Measurements from ENCODE around the gene LASP1NB.

The LASP1NB gene

GRCh38 chr17:38925263-38925995, at the start of gene LASP1NB:
Gene LASP1NB, plus strand, starts transcription at chr17:38925614.
- DNase-seq: peak; percentile 61

DNA sequence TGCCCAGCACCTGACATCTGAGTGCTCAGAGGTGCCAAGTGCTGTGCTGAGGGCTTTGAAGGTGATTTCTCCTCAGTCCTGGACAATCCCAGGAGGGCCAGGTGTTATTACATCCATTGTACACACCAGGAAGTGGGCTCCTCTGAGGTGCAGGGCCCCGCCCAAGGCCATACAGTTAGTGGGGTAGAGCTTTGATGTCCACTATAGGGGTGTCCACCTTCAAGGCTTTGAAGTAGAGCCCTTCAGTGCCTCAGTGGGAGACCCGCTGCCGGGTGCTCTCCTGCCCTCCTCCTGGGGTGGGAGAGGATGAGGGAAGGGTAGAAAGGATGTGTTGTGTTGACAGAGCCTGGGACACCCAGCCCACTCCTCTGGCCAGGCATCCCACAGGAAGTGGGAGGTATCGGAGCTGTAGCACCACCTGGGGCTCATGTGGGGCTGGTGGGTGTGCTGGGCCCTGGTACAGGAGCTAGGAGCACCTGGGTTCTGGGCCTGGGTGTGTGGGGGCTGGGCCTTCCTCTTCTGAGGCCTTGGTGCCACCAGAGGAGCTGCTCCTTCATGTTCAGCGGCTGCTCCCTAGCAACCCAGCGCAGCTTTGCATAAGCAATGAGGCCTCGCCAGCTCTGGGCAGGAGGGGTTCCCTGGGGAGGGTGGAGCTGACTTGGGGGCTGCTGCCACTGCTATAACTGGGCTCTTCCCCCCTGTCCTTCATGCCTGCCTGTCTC, 48.1 kb upstream of the LASP1NB start:
- peak; percentile 41 for DNase-seq

GRCh38 chr17:38879878-38880665, 45.3 kb upstream of the LASP1NB start:
- DNase-seq: no peak

- DNase-seq: no peak
These were observed 43.7 kb upstream of the LASP1NB start for GRCh38 chr17:38881600-38882191.

- no peak for DNase-seq
These were observed 42.5 kb upstream of the LASP1NB start for GRCh38 chr17:38882870-38883269.

- no peak for DNase-seq
These were observed 41.6 kb upstream of the LASP1NB start for GRCh38 chr17:38883592-38884526.

- DNase-seq: no peak
These were observed 40.2 kb upstream of the LASP1NB start for GRCh38 chr17:38885044-38885727.

GRCh38 chr17:38885728-38886642, 39.4 kb upstream of the LASP1NB start:
- DNase-seq: no peak

DNA sequence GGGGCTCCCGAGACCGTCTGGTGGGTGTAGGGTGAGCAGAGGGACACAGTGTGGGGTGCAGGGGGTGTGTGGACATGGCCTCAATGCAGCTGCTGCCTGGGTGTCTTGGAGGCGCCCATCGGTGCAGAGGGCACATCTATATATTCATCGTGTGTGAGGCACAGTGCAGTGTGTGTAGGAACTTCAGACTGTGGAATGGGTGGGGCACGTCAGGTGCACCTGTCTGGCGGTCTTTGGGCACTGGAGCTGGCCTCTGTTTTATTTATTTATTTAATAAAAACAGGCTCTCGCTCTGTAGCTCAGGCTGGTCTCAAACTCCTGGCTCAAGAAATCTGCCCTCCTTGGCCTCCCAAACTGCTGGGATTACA, 38.8 kb upstream of the LASP1NB start:
- no peak for DNase-seq

- DNase-seq: no peak
These were observed 36.6 kb upstream of the LASP1NB start for GRCh38 chr17:38888842-38889241.

- no peak for DNase-seq
These were observed 35.5 kb upstream of the LASP1NB start for GRCh38 chr17:38889745-38890409.

DNA sequence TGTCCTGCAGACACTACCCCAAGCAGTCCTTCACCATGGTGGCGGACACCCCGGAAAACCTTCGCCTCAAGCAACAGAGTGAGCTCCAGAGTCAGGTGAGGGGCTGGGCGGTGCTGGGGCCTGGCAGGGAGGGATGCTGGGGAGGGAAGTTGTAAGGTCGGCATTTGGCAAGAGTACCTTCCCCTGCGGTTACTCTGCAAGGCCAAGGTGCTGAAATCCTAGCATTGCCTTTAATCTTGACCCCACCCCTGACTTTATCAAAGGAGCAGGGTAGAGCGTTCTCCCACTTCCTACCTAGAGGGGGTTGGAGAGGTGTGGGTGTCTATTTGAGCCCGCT, 35.0 kb upstream of the LASP1NB start:
- no peak for DNase-seq

DNA sequence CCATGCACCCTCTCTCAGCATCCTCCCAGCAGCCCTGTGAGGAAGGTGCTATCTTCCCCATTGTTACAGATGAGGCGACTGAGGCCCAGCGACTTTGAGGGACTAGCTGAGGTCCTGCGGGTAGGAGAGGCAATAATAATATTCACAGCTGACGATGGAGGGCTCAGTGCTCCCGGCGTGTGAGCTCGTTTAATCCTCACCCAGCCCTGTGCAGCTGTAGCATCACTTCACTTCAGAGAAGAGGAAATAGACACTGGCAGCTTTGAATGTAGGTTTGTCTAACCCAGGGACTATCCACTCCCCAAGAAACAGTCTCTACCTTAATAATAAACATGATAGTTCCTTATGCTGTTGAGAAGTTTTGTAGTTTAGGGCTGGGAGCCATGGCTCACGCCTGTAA, 34.0 kb upstream of the LASP1NB start:
- no peak for DNase-seq

- DNase-seq: no peak
These were observed 33.3 kb upstream of the LASP1NB start for GRCh38 chr17:38892083-38892482.

DNA sequence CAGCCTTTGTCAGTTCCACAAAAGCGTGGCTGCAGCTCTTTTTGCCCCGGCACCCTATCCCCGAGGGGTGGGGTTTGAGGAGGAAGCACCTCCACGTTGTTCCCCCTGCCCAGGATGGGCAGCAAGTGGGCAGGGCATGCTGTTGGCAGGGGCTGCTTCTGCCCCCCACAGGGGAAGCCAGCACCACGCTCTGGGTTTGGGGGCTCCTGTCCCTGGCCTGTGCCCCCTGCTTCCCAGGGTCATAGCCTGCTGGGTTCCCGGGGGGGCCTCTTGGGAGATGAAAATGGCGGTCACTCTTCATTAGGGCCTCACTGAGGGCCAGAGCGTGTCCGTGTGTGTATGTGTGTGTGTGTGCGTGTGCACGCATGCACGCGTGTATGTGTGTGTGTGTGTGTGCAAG, 32.8 kb upstream of the LASP1NB start:
- DNase-seq: no peak

GRCh38 chr17:38893113-38893512, 32.3 kb upstream of the LASP1NB start:
- DNase-seq: no peak

- DNase-seq: peak; percentile 44
These were observed 31.8 kb upstream of the LASP1NB start for GRCh38 chr17:38893607-38894006.

DNA sequence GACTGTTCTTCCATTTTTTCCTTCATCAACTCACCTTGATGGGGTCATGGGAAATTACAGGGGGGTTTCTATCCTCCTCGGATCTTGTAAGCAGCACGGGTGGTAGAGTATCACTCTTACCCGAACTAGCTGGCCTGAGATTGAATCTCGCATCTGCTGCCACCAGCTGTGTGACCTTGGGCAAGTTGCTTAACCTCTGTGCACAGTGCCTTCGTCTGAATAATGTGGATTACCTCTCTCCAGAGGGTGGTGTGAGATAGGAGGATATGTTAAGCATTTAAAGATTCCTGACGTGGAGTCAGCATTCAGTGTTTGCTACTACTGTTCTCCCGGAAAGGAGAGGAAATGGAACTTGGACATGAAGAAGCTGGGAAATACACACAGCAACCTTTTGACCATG, 31.1 kb upstream of the LASP1NB start:
- no peak for DNase-seq

DNA sequence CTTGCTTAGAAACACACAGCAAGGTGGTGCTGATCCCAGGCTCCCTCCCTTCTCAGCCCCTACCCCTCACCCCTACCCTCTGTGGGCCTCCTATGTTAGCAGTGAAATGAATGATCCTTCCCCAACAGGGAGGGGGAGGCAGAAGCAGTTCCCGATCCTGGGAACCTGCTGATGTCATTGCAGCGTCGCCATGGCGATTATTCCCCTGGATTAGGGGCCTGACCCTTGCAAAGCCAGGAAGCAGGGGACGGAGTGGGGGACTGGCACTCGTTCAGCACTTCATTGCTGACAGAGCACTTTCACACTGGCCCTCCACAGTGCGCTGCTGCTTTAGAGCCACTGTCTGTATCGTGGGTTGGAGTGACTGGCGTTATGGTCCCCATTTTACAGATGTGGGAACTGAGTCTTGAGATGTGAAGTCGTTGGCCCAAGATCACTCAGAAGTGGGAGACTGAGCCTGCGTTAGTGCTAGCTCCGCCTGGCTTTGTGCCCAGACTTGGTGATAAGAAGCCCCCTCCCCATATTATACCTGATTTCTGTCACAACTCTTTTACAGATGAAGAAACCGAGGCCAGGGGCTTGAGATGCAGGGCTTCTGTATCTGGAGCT, 29.0 kb upstream of the LASP1NB start:
- DNase-seq: no peak

- no peak for DNase-seq
These were observed 28.2 kb upstream of the LASP1NB start for GRCh38 chr17:38897176-38897575.

Data from activated CD8-positive, alpha-beta memory T cell treated with anti-CD3 and anti-CD28 coated beads, Interleukin-2, amount 50 U/mL, for 4 hours (primary cell).